NT2/D1 (cell line): ENCODE results near the gene NPNT.

ENCODE experiments used
- SUZ12 ChIP-seq: IDR thresholded peaks from 2 replicates; pipeline ENCODE4 v1.6.1; 2011; ENCODE audit not compliant: insufficient read length, insufficient read depth; ENCODE audit errors: extremely low read depth
- YY1 ChIP-seq: IDR thresholded peaks from 2 replicates; pipeline ENCODE4 v1.6.1; 2011; ENCODE audit not compliant: insufficient read length, insufficient read depth

- no peak for TF ChIP-seq YY1
- TF ChIP-seq SUZ12: no peak
Measured at GRCh38 chr4:105967058-105967658, 71.9 kb downstream of the NPNT start.
